Left renal cortex interstitium (tissue), 4 donors: ENCODE measurements around the gene CD101. TPM values are rescaled to one million over a fixed set of nuclear protein-coding genes. Genes with fewer than 3 reads are reported as not detected.

Experiments used
- DNase-seq, 4 donors: peaks; one replicate each; pipeline ENCODE4 v3.0.0-alpha.2; 2013; ENCODE audit warnings: low read depth in 4 of 4, low spot score in 2 of 4, missing footprints in 1 of 4
- polyA plus RNA-seq, 4 donors: library from polyadenylated mRNA; unstranded; fragments of 120-200 nt; gene quantifications; one replicate each; pipeline ENCODE4 v1.2.1, GENCODE V29; 2013; ENCODE audit not compliant: insufficient read length in 4 of 4

The CD101 gene
- polyA plus RNA-seq, 4 donors, result 1.8 to 3.3 (median 2.2) TPM

DNA sequence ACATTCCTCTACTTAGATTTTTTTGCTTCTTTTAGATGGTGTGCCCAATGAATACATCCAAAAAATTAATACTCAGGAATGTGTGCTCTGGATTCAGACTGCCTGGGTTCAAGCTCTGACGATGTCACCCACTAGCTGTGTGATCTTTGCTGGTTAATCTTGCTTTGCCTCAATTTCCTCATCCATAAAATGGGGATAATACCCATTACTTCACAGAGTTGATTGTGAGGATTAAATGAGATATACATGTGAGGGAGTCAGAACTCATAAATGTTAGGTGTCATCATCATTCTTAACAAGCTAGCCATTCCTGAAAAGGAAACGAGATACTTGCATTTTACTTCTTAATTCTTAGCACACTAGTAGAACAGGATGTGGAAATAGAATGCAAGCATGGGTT lies 45.7 kb downstream of the CD101 start:
- DNase-seq, result no peak

DNA sequence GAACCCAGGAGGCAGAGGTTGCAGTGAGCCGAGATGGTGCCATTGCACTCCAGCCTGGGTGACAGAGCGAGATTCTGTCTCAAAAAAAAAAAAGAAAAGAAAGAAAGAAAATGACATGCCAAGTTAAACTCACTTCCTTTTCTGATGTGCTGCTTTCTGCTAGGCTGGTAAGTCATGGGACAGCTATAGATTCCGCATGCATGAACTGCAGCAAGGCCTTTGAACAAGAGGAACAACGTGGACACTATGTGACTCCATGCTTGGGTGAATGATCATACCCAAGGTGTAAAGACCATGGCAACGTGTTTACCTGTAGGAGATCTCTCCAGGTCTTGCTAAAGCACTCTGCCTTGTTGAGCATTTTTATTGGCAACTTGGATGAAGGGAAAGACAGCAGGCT lies 48.3 kb downstream of the CD101 start:
- no peak for DNase-seq

DNA sequence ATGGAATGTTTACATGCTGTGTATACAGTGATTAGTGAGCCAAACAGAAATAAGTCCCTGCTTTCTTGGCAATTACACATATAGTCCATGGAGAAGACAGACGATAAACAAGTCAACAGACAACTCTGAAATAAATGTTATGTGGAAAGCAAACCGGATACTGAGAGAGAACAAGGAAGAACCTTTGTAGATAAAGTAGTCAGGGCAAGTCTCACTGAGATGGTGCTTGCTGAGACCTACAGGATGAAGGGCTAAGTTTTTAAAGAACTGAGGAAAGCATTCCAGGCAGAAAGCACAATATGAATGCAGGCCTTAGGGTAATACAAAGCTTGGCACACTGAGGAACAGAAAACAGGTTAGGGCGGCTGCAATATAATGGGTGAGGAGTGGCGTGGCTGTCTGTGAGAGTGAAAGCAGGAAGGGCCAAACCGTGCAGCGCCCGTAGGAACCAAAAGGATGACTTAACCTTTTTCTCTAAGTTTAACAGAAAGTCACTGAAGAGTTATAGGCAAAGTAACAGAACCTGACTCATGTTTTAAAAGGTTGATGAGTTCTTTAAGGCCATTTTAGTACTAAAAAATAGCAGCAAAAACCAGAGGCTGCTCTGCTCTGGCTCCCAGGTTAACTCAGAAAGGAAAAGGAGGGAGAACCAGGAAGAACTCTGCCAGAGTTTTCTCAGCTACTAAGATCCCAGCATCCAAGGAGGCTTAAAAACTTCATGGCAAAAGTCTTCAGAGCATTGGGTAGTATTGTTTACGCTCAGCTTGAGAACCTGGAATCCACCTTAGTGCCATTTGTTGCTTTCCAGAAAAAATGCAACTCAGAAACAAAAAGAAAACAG lies 49.9 kb downstream of the CD101 start:
- no peak for DNase-seq

DNA sequence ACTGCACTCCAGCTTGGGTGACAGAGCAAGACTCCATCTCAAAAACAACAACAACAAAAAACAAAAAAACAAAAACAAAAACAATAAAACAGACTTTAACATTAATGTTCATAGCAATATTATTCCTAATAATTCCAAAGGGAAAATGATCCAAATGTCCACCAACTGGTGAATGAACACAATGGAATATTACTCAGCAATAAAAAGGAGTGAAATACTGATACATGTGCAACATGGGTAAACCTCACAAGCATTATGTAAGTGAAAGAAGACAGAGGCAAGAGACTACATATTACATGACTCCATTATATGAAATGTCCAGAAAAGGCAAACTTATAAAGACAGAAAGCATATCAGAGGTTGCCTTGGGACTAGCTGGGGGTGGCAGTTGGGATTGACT lies 52.5 kb downstream of the CD101 start:
- DNase-seq, result no peak

DNA sequence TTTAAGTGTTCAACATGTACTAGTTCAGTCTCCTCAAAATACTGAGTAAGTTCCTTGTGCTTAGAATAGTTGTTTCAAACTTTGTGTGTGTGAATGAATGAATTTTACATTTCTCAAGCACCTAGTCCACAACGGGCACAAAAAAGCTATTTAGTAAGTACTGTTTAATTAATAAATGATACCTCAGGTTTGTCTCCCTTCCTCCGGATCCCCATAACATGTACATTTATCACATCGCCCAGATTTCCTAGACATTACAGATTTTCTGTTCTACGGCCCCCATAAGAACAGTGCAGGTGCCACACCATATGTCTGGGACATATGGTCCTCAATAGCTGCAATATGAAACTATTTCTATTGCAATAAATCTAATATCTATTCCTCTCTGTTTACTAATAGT lies 57.2 kb downstream of the CD101 start:
- DNase-seq, result no peak

DNA sequence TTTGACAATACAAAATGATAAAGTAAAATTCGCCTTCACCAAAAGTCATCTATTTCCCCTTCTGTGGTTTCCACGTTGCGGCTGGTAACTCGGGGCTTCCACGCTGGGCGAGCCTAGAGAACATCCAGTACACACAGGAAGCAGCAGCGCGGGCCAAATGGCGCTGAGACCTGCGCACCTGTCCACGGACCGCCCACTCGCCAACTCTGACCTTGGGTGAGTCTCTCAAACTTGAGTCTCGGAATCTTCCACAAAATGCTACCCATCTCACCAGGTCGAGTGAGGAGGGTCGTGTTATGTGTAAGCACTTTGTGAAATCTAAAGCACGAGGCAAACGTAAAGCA lies 57.7 kb downstream of the CD101 start:
- DNase-seq, result peak in 1 of 4 donors; percentile 55

DNA sequence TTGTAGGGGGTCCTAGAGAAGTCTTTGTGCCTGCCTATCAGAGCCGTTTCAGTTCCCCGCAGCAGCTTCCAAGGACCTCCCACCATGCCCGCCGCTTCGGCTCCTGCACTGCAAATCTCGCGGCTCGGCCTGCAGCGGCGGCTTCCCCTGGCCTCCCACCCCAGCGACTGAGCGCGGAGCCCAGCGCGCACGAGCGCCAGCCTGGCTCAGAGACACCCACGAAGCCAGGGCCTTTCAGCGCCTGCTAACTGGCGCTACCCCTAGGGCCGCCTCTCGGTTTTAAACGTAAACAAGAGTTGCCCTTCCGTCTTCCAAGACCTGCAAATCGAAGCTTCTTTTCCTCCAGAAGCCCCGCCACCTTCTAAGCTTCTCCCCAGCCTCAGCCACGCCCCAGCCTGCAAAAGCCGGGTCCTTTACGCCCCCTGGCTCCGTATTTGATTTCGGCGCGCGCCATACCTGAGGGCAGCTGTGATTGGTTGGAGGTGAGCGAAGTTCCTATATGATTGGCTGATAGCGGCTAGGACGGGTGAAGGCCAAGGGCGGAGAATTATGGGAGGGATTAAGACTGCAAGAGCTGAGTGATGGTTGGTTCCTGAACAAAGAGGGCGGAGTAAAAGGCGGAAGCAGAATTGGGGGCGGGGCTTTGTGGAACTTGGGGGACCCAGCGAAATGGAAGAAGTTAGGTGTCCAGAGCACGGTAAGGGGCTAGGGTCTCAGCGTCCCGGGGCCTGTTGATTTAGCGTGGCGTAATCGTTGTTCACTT lies 58.3 kb downstream of the CD101 start, which contains the start of gene TTF2:
Gene TTF2 (plus strand): TSS at position 649 of the 763 bp plus-strand sequence. CDS start 21 bp downstream, at position 670.
- peak; percentile 91 to 99 (median 94) for DNase-seq

DNA sequence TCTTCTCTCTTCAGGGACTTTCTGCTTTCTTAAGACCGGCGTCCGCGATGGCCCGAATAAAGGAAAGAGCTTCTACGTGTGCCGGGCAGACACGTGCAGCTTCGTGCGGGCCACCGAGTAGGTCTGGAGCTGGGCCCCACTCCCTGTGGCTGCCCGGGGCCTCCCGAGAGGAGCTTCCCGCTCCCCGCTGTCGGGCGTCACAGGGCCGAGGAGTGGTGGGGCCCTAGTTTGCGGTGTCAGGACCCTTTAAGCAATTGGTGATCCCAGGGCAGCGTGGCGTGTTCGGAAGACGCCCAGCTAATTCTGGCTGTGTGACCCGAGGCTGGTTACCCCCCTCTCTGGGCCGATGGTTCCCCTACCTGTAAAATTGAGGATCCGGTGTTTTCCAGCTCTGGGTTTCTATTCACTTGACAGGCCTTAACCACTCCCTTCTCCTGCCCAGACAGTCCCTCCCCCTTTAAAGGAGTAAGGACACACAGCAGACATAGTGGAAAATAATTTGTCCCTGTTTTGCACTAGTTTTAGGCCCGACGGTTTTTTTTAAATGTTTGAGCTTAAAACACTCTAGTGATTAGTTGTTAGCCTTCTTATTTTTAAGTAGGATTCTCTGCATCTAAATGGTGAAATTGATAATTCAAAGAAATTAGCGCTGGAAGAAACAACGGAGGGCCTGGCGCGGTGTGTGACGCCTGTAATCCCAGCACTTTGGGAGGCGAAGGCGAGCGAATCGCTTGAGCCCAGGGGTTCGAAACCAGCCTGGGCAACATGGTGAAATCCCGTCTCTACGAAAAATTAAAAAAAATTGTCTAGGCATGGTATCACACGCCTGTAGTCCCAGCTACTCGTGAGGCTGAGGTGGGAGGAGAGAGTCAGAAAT lies 59.1 kb downstream of the CD101 start:
- no peak for DNase-seq

DNA sequence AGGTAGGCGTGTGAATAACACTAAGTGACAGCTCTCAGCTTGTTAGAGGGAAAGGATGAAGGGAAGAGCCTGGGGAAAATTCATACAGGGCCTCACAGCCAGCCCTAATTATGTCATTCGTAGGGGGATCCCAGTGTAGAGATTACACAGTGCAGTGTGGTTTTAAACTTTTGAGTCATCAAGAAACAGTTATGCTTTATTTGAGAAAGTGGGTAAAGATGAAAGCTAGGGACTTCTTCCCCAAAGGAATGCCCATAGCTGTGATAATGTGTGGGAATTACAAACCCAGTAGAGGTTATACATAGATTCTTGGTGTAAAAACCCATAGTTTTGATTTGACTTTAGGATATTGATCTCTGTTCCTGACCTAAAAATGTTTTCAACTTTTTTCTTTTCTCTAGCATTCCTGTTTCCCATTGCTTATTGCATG lies 60.4 kb downstream of the CD101 start:
- DNase-seq, result no peak

DNA sequence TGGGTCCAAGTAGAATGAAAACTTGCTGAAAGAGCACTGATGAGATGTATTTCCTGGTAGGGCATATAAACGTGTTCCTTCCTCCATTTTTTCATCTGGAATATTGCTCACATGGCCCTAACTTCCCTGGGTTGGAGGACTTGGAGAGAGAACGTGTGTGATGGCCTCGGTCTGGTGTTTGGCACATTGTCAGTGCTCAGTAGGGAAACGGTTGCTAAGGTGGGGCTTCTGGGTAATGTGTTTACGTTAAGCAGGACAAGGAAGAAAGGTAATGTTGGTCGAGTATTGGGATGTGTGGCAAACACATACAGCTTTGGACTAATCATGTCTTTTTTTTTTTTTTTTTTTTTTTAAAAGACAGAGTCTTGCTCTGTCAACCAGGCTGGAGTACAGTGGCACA lies 64.8 kb downstream of the CD101 start:
- DNase-seq, result no peak

DNA sequence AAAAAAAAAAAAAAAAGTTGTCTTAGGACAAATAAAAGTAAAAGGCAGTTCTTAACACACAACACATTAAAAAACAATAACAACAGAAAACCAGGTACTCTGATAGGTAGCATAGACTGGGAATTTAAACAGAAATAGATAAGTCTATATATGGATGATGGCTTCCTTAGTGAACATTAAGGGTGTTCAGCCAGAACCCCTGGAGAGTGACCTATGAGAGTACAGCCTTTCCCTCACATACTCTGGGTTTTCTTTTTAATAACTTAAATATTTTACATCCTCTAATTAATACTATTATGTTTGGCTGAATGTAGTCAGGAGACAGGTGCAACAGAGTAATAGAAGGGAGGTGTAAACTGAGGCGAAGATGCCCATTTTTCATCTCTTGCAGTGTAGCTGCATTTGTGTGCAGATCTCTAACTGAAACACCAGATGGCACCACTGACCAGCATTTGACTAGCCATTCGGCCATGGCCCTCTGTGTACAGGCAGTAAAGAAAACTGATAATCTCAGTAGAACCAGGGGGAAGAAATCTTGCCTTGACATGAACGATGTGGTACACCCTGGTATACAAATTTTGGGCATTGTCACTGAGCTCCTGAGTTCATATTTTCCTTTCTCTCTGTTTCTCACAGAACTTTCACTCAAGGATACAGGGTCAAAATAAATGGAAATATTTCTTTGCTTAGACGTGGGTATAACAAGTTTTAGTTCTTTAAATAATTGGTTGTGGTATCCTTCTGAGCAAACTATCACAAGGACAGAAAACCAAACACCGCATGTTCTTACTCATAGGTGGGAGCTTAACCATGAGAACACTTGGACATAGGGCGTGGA lies 66.2 kb downstream of the CD101 start:
- DNase-seq, result no peak

DNA sequence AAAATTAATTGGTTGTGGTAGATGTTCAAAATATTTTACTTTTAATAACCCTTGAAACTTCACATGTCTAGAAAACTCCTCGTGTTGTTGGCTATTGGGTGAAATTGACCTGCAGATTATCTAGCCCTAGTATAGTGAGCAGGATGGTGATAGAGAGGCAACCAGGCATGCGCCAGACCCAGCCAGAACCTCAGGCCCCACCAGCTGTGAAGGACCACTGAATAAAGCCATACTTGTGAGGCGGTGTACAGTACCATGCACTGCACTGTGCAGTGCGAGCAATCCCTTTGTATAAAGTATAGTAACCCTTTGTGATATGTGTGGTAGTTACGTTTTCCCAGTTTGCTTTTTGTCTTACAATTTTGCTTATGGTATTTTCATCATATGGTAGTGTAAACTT lies 67.0 kb downstream of the CD101 start:
- DNase-seq, result no peak

DNA sequence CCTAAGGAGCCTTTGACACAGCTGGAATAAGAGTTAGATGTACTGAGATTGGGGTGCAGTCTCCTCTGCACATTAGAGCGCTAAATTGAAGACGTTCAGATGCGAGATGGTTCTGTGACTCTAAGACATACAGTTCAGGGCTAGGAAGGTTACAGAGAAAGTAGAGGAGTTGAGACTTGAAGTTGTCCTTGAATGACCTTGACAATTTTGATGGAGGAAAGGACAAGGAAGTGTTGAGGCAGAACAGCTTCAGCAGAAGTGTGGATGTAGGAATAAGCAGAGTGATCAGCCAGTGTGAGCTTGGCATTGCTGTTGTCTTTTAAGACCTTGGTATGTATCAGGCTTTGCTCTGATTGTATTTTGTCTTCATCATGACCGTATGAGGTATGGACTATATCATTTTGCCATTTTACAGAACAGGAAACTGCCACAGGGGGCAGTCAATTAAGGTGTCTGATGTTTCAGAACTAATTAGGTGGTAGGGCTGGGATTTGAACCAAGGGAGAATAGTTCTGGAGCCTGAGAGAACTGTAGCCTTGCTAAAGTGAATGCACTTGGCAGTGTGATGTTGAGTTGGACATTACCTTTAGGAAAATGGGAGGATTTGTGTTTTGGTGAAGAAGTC lies 67.8 kb downstream of the CD101 start:
- no peak for DNase-seq

DNA sequence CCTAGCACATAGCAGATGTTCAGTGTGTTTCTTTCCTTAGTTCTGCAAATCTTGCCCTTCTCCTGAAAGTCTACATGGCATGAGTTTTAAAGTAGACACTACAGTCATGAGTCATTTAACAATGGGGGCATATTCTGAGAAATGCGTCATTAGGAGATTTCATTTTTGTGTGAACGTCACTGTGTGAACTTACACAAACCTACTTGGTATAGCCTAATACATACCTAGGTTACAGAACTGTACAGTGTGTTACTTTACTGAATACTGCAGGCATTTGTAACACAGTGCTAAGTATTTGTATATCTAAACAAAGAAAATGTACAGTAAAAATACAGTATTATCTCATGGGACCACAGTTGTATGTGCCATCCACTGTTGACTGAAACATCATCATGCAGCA lies 68.6 kb downstream of the CD101 start:
- DNase-seq, result no peak

DNA sequence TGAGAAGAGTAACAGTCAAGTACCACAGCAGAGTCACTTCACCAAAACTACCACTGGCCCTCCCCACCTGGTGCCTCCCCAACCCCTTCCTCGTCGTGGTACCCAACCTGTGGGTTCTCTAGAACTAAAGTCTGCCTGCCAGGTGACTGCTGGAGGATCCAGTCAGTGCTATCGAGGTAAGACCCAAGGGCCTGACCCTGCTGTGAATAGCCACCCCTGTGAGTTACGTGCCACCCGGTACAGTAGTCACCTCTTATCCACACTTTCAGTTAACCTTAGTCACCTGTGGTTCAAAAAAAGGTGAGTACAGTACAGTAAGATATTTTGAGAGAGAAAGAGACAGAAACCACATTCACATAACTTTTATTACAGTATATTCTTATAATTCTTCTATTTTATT lies 75.1 kb downstream of the CD101 start:
- DNase-seq, result no peak

DNA sequence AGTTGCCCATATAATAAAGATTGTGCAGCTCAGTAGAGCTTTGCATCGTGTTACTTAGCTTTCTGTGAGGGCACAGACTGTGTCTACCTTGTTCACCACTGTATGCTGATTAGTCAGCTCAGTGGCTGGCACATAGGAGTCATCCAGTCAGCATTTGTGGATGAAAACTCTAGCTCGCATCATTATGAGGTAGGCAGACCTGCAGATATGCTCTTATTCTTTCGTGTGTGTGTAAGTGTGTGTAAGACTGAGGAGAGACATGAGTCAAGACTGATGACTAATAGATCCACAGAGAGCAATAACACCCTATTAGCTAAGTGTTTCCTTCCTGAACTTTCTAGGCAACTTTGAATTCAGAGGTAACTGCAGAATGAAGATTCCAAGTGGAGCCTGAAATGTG lies 75.7 kb downstream of the CD101 start:
- DNase-seq, result no peak

DNA sequence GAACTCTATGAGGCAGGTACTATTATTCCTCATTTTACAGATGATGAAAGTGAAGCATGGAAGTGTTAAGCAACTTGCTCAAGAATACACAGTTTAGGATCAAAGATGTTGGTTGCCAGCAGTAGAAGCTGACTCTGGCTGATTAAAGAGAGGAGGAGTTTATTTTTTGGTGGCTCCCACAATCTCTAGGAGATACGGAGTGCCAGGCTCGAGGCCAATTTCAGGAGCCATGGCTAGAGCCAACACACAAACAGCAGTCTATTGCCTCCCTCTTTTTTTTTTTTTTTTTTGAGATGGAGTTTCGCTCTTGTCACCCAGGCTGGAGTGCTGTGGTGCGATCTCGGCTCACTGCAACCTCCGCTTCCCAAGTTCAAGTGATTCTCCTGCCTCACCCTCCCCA lies 78.2 kb downstream of the CD101 start:
- no peak for DNase-seq

DNA sequence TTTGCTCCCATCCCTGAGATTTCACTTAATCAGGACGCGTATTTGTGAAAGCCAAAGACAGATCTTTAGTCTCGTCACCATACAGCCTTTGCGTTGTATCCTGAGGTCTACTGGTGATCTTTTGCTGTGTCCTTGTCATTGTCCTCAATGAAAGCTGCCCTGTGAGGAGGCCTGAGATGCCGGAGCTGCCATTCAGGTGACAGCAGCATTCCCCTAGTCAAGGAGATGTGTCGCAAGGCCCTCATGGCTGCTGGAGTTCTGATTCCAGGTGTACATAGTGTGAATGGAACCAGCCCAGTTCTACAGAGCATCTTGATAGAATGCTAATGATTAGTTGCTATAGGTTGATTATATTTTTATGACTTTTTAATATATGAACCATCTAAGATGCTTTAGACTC lies 82.7 kb downstream of the CD101 start:
- DNase-seq, result no peak
